K562 (cell line): ENCODE data around the gene HUNK. TPM values are rescaled to one million over a fixed set of nuclear protein-coding genes. Genes with fewer than 3 reads are reported as not detected.

Experiments
- CC2D1A ChIP-seq: fragments of 450-650 bp; IDR thresholded peaks from 2 replicates; pipeline ENCODE4 v1.6.1; 2017; ENCODE audit warnings: mild to moderate bottlenecking
- RB1 ChIP-seq: fragments of 450-650 bp; IDR thresholded peaks from 2 replicates; pipeline ENCODE4 v1.6.1; 2017; ENCODE audit warnings: low read depth, mild to moderate bottlenecking
- REST ChIP-seq, 2 experiments: fragments of 450-650 bp; formaldehyde crosslinking in 1 of 2; IDR thresholded peaks; 2 replicates each; pipeline versions ENCODE4 v1.4.0 to v1.6.1; 2014 to 2020; ENCODE audit warnings: mild to moderate bottlenecking in 2 of 2, borderline replicate concordance in 1 of 2, low read depth in 1 of 2
- TAL1 ChIP-seq: fragments of 450-650 bp; IDR thresholded peaks from 2 replicates; pipeline ENCODE4 v1.6.1; 2016; ENCODE audit warnings: mild to moderate bottlenecking
- ZNF347 ChIP-seq: fragments of 450-650 bp; formaldehyde crosslinking; IDR thresholded peaks from 2 replicates; pipeline ENCODE4 v1.4.0; 2020; ENCODE audit warnings: low read depth, mild to moderate bottlenecking, moderate library complexity
- polyA plus RNA-seq, 8 experiments: library from polyadenylated mRNA; depleted of rRNA in 4 of 8; stranded (reverse) in 5 of 8; unstranded in 3 of 8; fragments of >200 nt; fragmentation: Nextera tagmentation in 2 of 8; fragmentation: Illumina TruSeq in 1 of 8; extraction: Ambion mirVana in 2 of 8; extraction: Trizol in 1 of 8; gene quantifications; 2 replicates each; pipeline versions ENCODE4 v1.2.1 to v1.2.3, GENCODE V29; 2011 to 2014; ENCODE audit warnings: inconsistent platforms in 1 of 8, missing spikeins in 1 of 8
- total RNA-seq, 7 experiments: library from RNA; depleted of rRNA in 6 of 7; stranded (reverse); fragments of >200 nt in 6 of 7; fragmentation: Illumina TruSeq in 2 of 7; extraction: Trizol in 2 of 7; gene quantifications; 2 replicates each; pipeline versions ENCODE4 v1.2.1 to v1.2.3, GENCODE V29; 2011 to 2021; ENCODE audit warnings: low replicate concordance in 1 of 7

Gene HUNK
- total and polyA plus RNA-seq, 9 of the 15 experiments (the other 6 are each of a cell fraction or from before 2014, with no cell fraction given) = not detected

GRCh38 chr21:31869750-31870149 is 3.1 kb upstream of the HUNK start (continued):
- TF ChIP-seq REST (IDR thresholded peaks at IDR 0.05; ENCODE audit: borderline replicate concordance) (no peak), REST (CRISPR knock-in tag; IDR thresholded peaks at IDR 0.05; ENCODE audit: low read depth) (no peak), CC2D1A (no peak), TAL1 (no peak), RB1 (no peak), ZNF347 (CRISPR knock-in tag) (no peak)
